Middle frontal gyrus (tissue), 1 donor: ENCODE results near the gene FAM174C.

Experiments
- DNase-seq: peaks from one replicate; pipeline ENCODE4 v3.0.0-alpha.2; 2015; ENCODE audit warnings: low spot score; ENCODE audit errors: extremely low spot score

Gene FAM174C

GRCh38 chr19:1260749-1261537 lies 14.4 kb upstream of the FAM174C start:
- peak; percentile 93 for DNase-seq

- no peak for DNase-seq
Observed at GRCh38 chr19:1261538-1261797, 13.9 kb upstream of the FAM174C start.

GRCh38 chr19:1261798-1262622 lies 13.3 kb upstream of the FAM174C start:
- DNase-seq, result no peak

GRCh38 chr19:1262623-1263123 lies 12.7 kb upstream of the FAM174C start:
- DNase-seq, result no peak

GRCh38 chr19:1263188-1263587 lies 12.1 kb upstream of the FAM174C start:
- DNase-seq, result no peak

- DNase-seq, result no peak
Observed at GRCh38 chr19:1264801-1265614, 10.3 kb upstream of the FAM174C start.

GRCh38 chr19:1265615-1266128 lies 9.7 kb upstream of the FAM174C start:
- DNase-seq, result no peak

GRCh38 chr19:1266129-1266915 lies 9.0 kb upstream of the FAM174C start:
- DNase-seq, result no peak

- DNase-seq, result no peak
Observed at GRCh38 chr19:1266916-1267476, 8.3 kb upstream of the FAM174C start.

GRCh38 chr19:1267477-1268225 lies 7.7 kb upstream of the FAM174C start:
- DNase-seq, result no peak

- no peak for DNase-seq
Observed at GRCh38 chr19:1268226-1269064, 6.9 kb upstream of the FAM174C start.

- DNase-seq, result peak; percentile 97
Observed at GRCh38 chr19:1269065-1269477, 6.3 kb upstream of the FAM174C start, which contains the start of gene CIRBP. Gene CIRBP (plus strand): TSS chr19:1269332. CDS start chr19:1270934, 1,602 bp downstream.

- DNase-seq, result peak; percentile 77
Observed at GRCh38 chr19:1269478-1270212, 5.7 kb upstream of the FAM174C start.

GRCh38 chr19:1270213-1270853 lies 5.0 kb upstream of the FAM174C start:
- no peak for DNase-seq

- no peak for DNase-seq
Observed at GRCh38 chr19:1270854-1271527, 4.3 kb upstream of the FAM174C start.

- no peak for DNase-seq
Observed at GRCh38 chr19:1271528-1272422, 3.6 kb upstream of the FAM174C start.
